ENCODE data around the gene GDF7.

The GDF7 gene

GRCh38 chr2:20623241-20623640 is 43.7 kb upstream of the GDF7 start:
- DNase-seq (ENCODE audit: insufficient read length) (no peak), FAIRE-seq (no peak)
- TF ChIP-seq POLR2AphosphoS5 (IDR thresholded peaks at IDR 0.05; ENCODE audit: low read depth, low read length): no peak
- no peak for TF ChIP-seq POLR2A (IDR thresholded peaks at IDR 0.05; ENCODE audit: low read depth, low read length)
- TF ChIP-seq TAF1 (IDR thresholded peaks at IDR 0.05; ENCODE audit: borderline replicate concordance, low read depth, low read length): no peak

GRCh38 chr2:20623741-20624155 is 43.2 kb upstream of the GDF7 start:
- FAIRE-seq (no peak), DNase-seq (ENCODE audit: insufficient read length) (no peak)
- TF ChIP-seq POLR2AphosphoS5 (IDR thresholded peaks at IDR 0.05; ENCODE audit: low read depth, low read length): no peak
- no peak for TF ChIP-seq POLR2A (IDR thresholded peaks at IDR 0.05; ENCODE audit: low read depth, low read length)
- no peak for TF ChIP-seq TAF1 (IDR thresholded peaks at IDR 0.05; ENCODE audit: borderline replicate concordance, low read depth, low read length)

GRCh38 chr2:20624156-20624883 is 42.6 kb upstream of the GDF7 start:
- TF ChIP-seq TAF1 (IDR thresholded peaks at IDR 0.05; ENCODE audit: borderline replicate concordance, low read depth, low read length) (no peak), POLR2A (IDR thresholded peaks at IDR 0.05; ENCODE audit: low read depth, low read length) (no peak), POLR2AphosphoS5 (IDR thresholded peaks at IDR 0.05; ENCODE audit: low read depth, low read length) (no peak)
- FAIRE-seq (no peak), DNase-seq (ENCODE audit: insufficient read length) (no peak)

GRCh38 chr2:20624884-20625485 is 42.0 kb upstream of the GDF7 start:
- no peak for TF ChIP-seq TAF1 (IDR thresholded peaks at IDR 0.05; ENCODE audit: borderline replicate concordance, low read depth, low read length)
- TF ChIP-seq POLR2AphosphoS5 (IDR thresholded peaks at IDR 0.05; ENCODE audit: low read depth, low read length): no peak
- TF ChIP-seq POLR2A (IDR thresholded peaks at IDR 0.05; ENCODE audit: low read depth, low read length): no peak
- FAIRE-seq (no peak), DNase-seq (ENCODE audit: insufficient read length) (no peak)

GRCh38 chr2:20625491-20626391 is 41.2 kb upstream of the GDF7 start:
- TF ChIP-seq TAF1 (IDR thresholded peaks at IDR 0.05; ENCODE audit: borderline replicate concordance, low read depth, low read length) (no peak), POLR2A (IDR thresholded peaks at IDR 0.05; ENCODE audit: low read depth, low read length) (no peak), POLR2AphosphoS5 (IDR thresholded peaks at IDR 0.05; ENCODE audit: low read depth, low read length) (no peak)
- FAIRE-seq (no peak), DNase-seq (ENCODE audit: insufficient read length) (no peak)

GRCh38 chr2:20626392-20626697 is 40.6 kb upstream of the GDF7 start:
- no peak for FAIRE-seq
- DNase-seq (ENCODE audit: insufficient read length): no peak
- no peak for TF ChIP-seq POLR2AphosphoS5 (IDR thresholded peaks at IDR 0.05; ENCODE audit: low read depth, low read length)
- TF ChIP-seq TAF1 (IDR thresholded peaks at IDR 0.05; ENCODE audit: borderline replicate concordance, low read depth, low read length): no peak
- no peak for TF ChIP-seq POLR2A (IDR thresholded peaks at IDR 0.05; ENCODE audit: low read depth, low read length)

- no peak for FAIRE-seq
Measured at GRCh38 chr2:20626698-20627513, 40.0 kb upstream of the GDF7 start.

GRCh38 chr2:20627712-20628380 is 39.1 kb upstream of the GDF7 start:
- no peak for TF ChIP-seq POLR2AphosphoS5 (IDR thresholded peaks at IDR 0.05; ENCODE audit: low read depth, low read length)
- TF ChIP-seq POLR2A (IDR thresholded peaks at IDR 0.05; ENCODE audit: low read depth, low read length): no peak
- no peak for TF ChIP-seq TAF1 (IDR thresholded peaks at IDR 0.05; ENCODE audit: borderline replicate concordance, low read depth, low read length)
- FAIRE-seq (no peak), DNase-seq (ENCODE audit: insufficient read length) (no peak)

More at GRCh38 chr2:20626698-20627513, 40.0 kb upstream of the GDF7 start:
- TF ChIP-seq POLR2AphosphoS5 (IDR thresholded peaks at IDR 0.05; ENCODE audit: low read depth, low read length): no peak
- no peak for TF ChIP-seq POLR2A (IDR thresholded peaks at IDR 0.05; ENCODE audit: low read depth, low read length)
- no peak for TF ChIP-seq TAF1 (IDR thresholded peaks at IDR 0.05; ENCODE audit: borderline replicate concordance, low read depth, low read length)
- no peak for DNase-seq (ENCODE audit: insufficient read length)

GRCh38 chr2:20629181-20629580 is 37.8 kb upstream of the GDF7 start:
- DNase-seq (ENCODE audit: insufficient read length) (no peak), FAIRE-seq (no peak)
- TF ChIP-seq TAF1 (IDR thresholded peaks at IDR 0.05; ENCODE audit: borderline replicate concordance, low read depth, low read length): no peak
- no peak for TF ChIP-seq POLR2AphosphoS5 (IDR thresholded peaks at IDR 0.05; ENCODE audit: low read depth, low read length)
- TF ChIP-seq POLR2A (IDR thresholded peaks at IDR 0.05; ENCODE audit: low read depth, low read length): no peak

GRCh38 chr2:20629581-20630171 is 37.3 kb upstream of the GDF7 start:
- TF ChIP-seq TAF1 (IDR thresholded peaks at IDR 0.05; ENCODE audit: borderline replicate concordance, low read depth, low read length): no peak
- no peak for TF ChIP-seq POLR2A (IDR thresholded peaks at IDR 0.05; ENCODE audit: low read depth, low read length)
- no peak for TF ChIP-seq POLR2AphosphoS5 (IDR thresholded peaks at IDR 0.05; ENCODE audit: low read depth, low read length)
- DNase-seq (ENCODE audit: insufficient read length) (no peak), FAIRE-seq (no peak)
